Stimulated activated CD8-positive, alpha-beta memory T cell treated with anti-CD3 and anti-CD28 coated beads, Interleukin-4, amount 100 ng/mL, for 1 hour (primary cell): Measurements from ENCODE around the gene RAP1A.
"Not testable (repeated sequence)": the region's sequence is repeated elsewhere in the genome, so short reads cannot be mapped to it uniquely, and the experiment has no call there.

Experiments used
- DNase-seq, 2 donors: peaks; one replicate each; pipeline ENCODE4 v3.0.0-alpha.2; 2020; ENCODE audit warnings: low read depth in 2 of 2, low spot score in 1 of 2

RAP1A gene

GRCh38 chr1:111628153-111628552 lies 8.6 kb downstream of the RAP1A start:
- DNase-seq: no peak

DNA sequence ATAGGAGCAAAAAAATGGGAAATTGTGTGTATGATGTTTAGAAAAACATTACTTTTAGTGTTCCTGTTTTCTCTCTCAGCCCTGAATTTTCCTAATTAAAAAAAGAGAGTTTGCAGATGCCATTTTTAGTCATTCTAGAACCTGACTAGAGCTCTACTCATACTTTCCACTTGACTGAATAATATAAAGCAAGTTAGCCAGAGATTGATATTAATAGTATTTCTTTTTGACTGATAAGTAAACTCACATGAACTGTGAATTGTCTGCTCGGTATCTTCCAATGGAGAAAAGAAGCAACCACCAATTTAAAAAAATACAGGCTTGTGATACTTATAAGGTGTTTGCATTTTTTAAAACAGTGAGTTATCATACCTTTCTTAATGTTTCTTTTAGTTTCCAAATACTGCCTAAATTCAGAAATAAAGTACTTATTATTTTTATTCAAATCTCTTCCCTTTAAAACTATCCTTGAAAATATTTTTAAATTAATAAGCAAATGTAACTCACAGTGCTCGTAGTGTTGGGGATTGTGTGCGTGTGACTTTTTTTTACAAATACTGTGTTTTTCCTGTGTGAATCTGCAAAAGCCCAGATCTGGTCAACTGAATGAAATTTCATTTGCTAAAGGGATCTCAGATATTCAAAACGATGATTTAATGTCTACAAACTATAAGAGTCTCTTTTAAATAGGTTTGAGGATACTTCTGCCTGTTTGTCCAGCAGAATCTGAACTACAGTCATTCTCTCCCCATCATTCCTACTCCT lies 9.8 kb downstream of the RAP1A start:
- DNase-seq: no peak

- DNase-seq: no peak
These were observed 11.0 kb downstream of the RAP1A start for GRCh38 chr1:111630567-111630966.

DNA sequence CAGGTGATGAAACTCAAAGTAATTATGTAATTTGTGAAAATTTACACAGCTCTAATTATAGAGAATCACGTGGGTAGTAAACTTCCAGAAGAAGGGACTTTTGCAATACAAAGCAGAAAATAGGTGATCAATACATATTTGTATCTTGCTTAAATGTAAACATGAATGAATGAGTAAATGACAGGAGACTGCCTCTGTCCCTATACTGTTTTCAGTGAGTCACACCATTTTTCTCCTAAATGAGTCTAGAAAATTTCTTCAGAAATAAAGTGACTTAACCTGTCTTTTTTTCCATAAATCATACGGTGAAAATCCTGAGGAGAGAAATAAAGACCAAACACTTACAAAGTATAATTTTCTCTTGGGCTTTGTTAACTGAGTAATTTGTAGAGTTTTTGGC lies 11.9 kb downstream of the RAP1A start:
- no peak for DNase-seq

GRCh38 chr1:111632771-111633170 lies 13.2 kb downstream of the RAP1A start:
- DNase-seq: not testable (repeated sequence)

GRCh38 chr1:111633736-111634247 lies 14.2 kb downstream of the RAP1A start:
- no peak for DNase-seq

DNA sequence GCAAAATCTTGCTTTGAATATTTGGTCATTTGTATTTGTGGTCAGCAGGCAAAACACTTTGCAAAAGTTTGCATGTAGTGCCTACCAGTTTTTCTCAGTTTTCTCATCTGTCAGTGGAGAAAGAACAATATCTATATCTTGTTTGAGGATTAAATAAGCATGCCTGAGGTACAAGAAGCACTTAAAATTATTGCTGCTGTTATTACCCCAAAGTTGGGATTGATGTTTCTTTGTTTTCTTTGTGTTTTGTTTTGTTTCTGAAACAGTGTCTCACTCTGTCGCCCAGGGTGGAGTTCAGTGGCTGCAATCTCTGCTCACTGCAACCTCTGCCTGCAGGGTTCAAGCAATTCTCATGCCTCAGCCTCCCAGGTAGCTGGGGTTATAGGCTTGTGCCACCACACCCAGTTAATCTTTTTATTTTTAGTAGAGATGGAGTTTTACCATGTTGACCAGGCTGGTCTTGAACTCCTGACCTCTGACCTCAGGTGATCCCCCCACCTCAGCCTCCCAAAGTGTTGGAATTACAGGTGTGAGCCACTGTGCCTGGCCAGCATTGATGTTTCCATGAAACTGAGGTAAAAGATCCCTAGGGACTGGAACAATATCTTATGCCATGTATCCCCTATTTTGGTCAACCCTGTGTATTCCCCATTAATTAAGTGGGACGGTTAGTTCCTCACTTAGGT lies 15.9 kb downstream of the RAP1A start:
- DNase-seq: no peak

DNA sequence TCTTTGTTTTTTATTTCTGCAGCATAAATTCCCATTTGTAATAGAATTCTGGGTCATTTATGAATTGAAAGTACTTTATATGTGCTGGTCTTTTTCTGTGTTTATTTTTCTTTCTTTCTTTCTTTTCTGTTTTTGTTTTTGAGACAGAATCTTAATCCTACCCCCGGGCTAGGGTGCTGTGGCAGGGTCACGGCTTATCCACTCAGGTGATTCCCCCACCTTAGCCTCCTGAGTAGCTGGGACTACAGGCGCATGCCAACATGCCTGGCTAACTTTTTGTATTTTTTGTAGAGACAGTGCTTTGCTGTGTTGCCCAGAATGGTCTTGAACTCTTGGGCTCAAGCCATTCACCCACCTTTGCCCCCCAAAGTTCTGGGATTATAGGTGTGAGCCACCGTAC lies 18.7 kb downstream of the RAP1A start:
- no peak for DNase-seq

GRCh38 chr1:111639602-111640198 lies 20.1 kb downstream of the RAP1A start:
- no peak for DNase-seq

GRCh38 chr1:111643097-111643496 lies 23.5 kb downstream of the RAP1A start:
- no peak for DNase-seq

- no peak for DNase-seq
These were observed 24.1 kb downstream of the RAP1A start for GRCh38 chr1:111643696-111644095.

- no peak for DNase-seq
These were observed 24.9 kb downstream of the RAP1A start for GRCh38 chr1:111644506-111644905.

GRCh38 chr1:111647736-111648135 lies 28.1 kb downstream of the RAP1A start:
- no peak for DNase-seq

DNA sequence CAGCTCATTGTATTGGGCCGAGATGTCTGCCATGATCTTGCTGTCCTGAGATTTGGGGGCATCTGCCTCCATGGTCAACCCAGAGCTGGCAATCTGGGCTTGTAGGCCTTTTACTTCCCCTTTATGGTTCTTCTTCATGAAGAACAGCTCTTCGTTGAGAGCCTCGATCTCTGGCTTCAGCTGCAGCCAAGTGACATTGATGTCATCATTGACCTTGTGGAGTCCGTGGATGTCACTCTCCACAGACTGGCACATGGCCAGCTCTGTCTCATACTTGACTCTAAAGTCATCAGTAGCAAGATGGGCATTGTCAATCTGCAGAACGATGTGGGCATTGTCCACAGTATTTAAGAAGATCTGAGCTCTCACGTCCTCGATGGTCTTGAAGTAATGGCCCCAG lies 29.2 kb downstream of the RAP1A start:
- no peak for DNase-seq

DNA sequence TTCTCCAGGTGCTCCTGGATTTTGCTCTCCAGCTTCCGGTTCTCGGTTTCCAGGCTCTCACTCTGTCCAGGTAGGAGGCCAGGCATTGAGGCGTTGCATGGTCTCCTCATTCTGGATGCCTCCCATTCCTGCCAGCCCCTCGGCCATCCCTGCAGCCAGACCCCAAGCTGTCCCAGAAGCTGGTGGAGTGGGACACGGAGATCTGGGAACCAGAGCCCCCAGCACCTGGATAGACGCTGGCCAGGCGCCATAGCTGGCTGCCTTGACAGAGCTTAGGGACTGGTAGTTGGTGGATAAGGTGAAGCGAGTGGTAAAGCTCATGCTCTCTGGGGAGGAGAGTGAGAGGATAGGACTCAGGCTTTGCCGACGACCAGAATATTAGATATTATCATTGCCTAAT lies 29.6 kb downstream of the RAP1A start:
- DNase-seq: no peak

DNA sequence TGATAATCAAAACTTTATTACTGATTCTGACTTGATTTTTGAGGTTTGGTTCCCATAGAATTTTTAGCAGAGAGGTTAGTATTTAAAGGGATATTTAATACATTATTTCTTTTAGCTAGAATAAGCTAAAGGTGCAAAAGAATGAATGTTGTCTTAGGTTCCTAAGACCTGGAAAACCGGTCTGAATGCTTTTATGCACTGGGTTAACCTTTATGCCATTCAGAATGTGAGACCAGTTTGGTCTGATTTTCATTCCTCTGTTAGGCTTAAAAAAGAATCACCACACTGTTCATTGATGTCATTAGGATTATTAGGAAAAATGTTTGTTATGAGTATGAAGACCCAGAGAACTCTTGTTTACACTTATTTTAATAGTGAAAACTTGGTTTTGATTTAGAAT lies 30.1 kb downstream of the RAP1A start:
- no peak for DNase-seq

GRCh38 chr1:111653709-111654108 lies 34.1 kb downstream of the RAP1A start:
- DNase-seq: no peak

- DNase-seq: no peak
These were observed 35.2 kb downstream of the RAP1A start for GRCh38 chr1:111654839-111655238.

GRCh38 chr1:111656086-111657017 lies 36.8 kb downstream of the RAP1A start:
- DNase-seq: no peak

GRCh38 chr1:111658622-111659021 lies 39.0 kb downstream of the RAP1A start:
- DNase-seq: no peak
